GM12891 (cell line): ENCODE results near the gene MRPS25.

ENCODE experiments used
- POLR2A ChIP-seq: IDR thresholded peaks from 2 replicates; pipeline ENCODE4 v1.6.1; 2011; ENCODE audit warnings: low read depth, low read length, control low read depth
- POLR2AphosphoS5 ChIP-seq: IDR thresholded peaks from 2 replicates; pipeline ENCODE4 v1.6.1; 2011; ENCODE audit warnings: low read depth, low read length, control low read depth
- POU2F2 ChIP-seq: IDR thresholded peaks from 2 replicates; pipeline ENCODE4 v1.6.1; 2011; ENCODE audit warnings: low read depth, mild to moderate bottlenecking, control low read depth, low read length, moderate library complexity
- TAF1 ChIP-seq: IDR thresholded peaks from 2 replicates; pipeline ENCODE4 v1.6.1; 2011; ENCODE audit warnings: low read depth, low read length, control low read depth

DNA sequence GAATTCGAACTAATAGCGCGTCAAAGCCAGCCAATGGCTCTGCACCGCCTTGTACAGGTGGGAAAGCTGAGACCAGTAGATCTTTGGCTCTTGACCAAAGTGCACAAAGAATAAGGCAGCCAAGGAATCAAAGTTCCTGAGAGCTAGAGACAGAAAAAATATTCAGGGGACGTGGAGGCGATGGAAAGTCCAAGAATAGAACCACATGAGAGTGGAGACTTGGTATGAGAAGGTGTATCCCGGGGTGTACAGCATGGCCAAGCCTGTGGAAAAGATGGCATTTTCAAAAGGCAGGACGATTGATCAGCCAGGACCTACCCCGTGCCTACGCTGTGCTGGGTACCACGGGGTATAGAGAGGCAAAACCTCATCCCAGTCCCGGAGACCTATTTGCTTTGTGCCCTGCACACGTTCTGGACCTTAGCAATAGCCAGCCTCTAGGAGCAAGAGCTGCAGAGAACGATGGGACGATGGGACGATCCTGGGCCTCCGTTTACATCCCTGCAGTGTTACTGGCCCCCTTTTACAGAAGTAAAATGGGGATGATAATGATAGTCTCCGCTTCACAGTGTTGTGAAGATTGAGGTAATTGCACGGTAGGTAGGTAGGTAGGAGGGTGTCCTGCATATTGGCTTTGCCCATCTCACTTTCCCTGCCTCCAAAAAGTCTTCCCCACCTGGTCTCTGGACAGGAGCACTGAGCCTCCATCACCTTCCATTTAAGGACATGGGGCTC, 34.4 kb upstream of the MRPS25 start:
- TF ChIP-seq POLR2A = no peak
- no peak for TF ChIP-seq POLR2AphosphoS5
- TF ChIP-seq TAF1 = no peak
- no peak; the same call in 1 of the 2 replicates for TF ChIP-seq POU2F2
